Peyer's patch (tissue), 4 donors: ENCODE results near the gene INAFM2. TPM values are rescaled to one million over a fixed set of nuclear protein-coding genes. Genes with fewer than 3 reads are reported as not detected.

ENCODE experiments used
- DNase-seq, 3 donors: peaks; one replicate each; pipeline ENCODE4 v3.0.0-alpha.2; 2017 to 2019
- H3K27ac ChIP-seq, 4 donors: fragments of 200-600 bp; sonication (generic); one replicate each; pipeline ENCODE4 v1.5.1; 2016 to 2019
- H3K27me3 ChIP-seq, 2 donors: fragments of 200-600 bp; sonication (generic); one replicate each; pipeline ENCODE4 v1.5.1; 2019
- H3K36me3 ChIP-seq, 3 donors: fragments of 200-600 bp; sonication (generic); one replicate each; pipeline ENCODE4 v1.5.1; 2016 to 2019
- H3K4me1 ChIP-seq, 4 donors: fragments of 200-600 bp; sonication (generic); one replicate each; pipeline ENCODE4 v1.5.1; 2016 to 2019
- H3K4me3 ChIP-seq, 4 donors: fragments of 200-600 bp; sonication (generic); 1 replicate in 3 of 4; 2 replicates in 1 of 4; pipeline ENCODE4 v1.5.1; 2016 to 2019; ENCODE audit warnings: mild to moderate bottlenecking in 1 of 4
- H3K9me3 ChIP-seq, 4 donors: fragments of 200-600 bp; sonication (generic); one replicate each; pipeline ENCODE4 v1.5.1; 2016 to 2019; ENCODE audit warnings: mild to moderate bottlenecking in 1 of 4
- POLR2A ChIP-seq, 2 donors: fragments of 450-650 bp; IDR thresholded peaks; one replicate each; pipeline ENCODE4 v1.5.1; 2017; ENCODE audit warnings: antibody characterized with exemption in 2 of 2, mild to moderate bottlenecking in 2 of 2, moderate library complexity in 2 of 2
- total RNA-seq, 4 donors: library from RNA; depleted of rRNA; stranded (reverse); fragments of >200 nt; gene quantifications; one replicate each; pipeline ENCODE4 v1.1.0, GENCODE V29; 2016
- TF ChIP-seq, protein P1 (sequence below), 6 experiments: fragments of 450-650 bp in 4 of 6; fragments of 200-600 bp in 2 of 6; sonication (generic) in 1 of 6; IDR thresholded peaks; one replicate each; pipeline ENCODE4 v1.5.1; 2017 to 2019; ENCODE audit warnings: antibody characterized with exemption in 6 of 6, mild to moderate bottlenecking in 3 of 6, moderate library complexity in 1 of 6

Gene INAFM2
- total RNA-seq, 4 donors from 2014 or later: 6.2 to 10.7 (median 8.9) TPM

DNA sequence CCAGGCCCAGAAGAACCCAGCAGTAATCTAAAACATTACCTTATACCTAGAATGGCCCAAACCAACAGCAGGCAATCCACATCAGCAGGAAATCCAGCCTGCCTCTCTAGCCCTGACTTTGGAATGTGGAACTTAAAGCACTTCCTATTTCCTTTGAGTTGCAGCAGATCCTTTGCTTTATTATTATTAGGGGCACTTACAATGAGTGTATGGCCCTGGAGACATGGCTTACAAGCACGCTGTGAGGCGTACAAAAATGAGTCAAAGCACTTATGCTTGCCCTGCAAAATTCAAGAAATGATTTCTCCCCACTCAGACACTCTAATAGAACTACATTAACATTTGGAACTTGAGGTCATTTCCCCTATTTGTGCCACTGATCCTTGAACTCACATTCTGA is 49.5 kb downstream of the INAFM2 start:
- Histone ChIP-seq H3K4me1 (peaks cover 0 to 6% (median 3%) of the 10 kb centered on the region in 4 donors), H3K36me3 (no peaks in the 10 kb centered on the region), H3K4me3 (no peak overlapping the region), H3K9me3 (no peaks in the 10 kb centered on the region), H3K27me3 (no peaks in the 10 kb centered on the region), H3K27ac (no peak overlapping the region)
- TF ChIP-seq POLR2A (IDR thresholded peaks at IDR 0.05): no peak
- TF ChIP-seq, protein P1, sequence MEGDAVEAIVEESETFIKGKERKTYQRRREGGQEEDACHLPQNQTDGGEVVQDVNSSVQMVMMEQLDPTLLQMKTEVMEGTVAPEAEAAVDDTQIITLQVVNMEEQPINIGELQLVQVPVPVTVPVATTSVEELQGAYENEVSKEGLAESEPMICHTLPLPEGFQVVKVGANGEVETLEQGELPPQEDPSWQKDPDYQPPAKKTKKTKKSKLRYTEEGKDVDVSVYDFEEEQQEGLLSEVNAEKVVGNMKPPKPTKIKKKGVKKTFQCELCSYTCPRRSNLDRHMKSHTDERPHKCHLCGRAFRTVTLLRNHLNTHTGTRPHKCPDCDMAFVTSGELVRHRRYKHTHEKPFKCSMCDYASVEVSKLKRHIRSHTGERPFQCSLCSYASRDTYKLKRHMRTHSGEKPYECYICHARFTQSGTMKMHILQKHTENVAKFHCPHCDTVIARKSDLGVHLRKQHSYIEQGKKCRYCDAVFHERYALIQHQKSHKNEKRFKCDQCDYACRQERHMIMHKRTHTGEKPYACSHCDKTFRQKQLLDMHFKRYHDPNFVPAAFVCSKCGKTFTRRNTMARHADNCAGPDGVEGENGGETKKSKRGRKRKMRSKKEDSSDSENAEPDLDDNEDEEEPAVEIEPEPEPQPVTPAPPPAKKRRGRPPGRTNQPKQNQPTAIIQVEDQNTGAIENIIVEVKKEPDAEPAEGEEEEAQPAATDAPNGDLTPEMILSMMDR (IDR thresholded peaks at IDR 0.05): no peak
- DNase-seq: no peak

Other genes with a start within 250 kb of the INAFM2 start
- 10 to 100 TPM; 13.5 to 98.2 (median 26.1) TPM for gene BMF, start 214.8 kb upstream of the INAFM2 start, total RNA-seq
- gene BUB1B, start 162.6 kb upstream of the INAFM2 start, total RNA-seq: 100 to 1,000 TPM in 1 of 4 donors, 10 to 100 TPM in 3; 10.6 to 120 (median 13.3) TPM
- gene PAK6, start 84.6 kb upstream of the INAFM2 start, total RNA-seq: 1 to 10 TPM in 2 of 4 donors, not detected in 2; 3.3 to 4.7 TPM
- gene ANKRD63, start 40.6 kb upstream of the INAFM2 start, total RNA-seq: not detected
- gene PLCB2, start 15.8 kb upstream of the INAFM2 start, total RNA-seq: 100 to 1,000 TPM in 1 of 4 donors, 10 to 100 TPM in 3; 12.3 to 101 (median 15.7) TPM
- gene CCDC9B, start 17.2 kb downstream of the INAFM2 start, total RNA-seq: 10 to 100 TPM; 14.4 to 55.6 (median 37.7) TPM
- 1,000 to 10,000 TPM in 3 of 4 donors, 100 to 1,000 TPM in 1; 519 to 6,265 (median 3,022) TPM for gene PHGR1, start 27.3 kb downstream of the INAFM2 start, total RNA-seq
- 10 to 100 TPM in 1 of 4 donors, 1 to 10 TPM in 3; 1.7 to 27.5 (median 7.4) TPM for gene DISP2, start 34.5 kb downstream of the INAFM2 start, total RNA-seq
- gene KNSTRN, start 59.0 kb downstream of the INAFM2 start, total RNA-seq: 10 to 100 TPM in 1 of 4 donors, 1 to 10 TPM in 3; 4.7 to 63.5 (median 6.5) TPM
- gene IVD, start 82.1 kb downstream of the INAFM2 start, total RNA-seq: 10 to 100 TPM; 42.9 to 87.6 (median 71.1) TPM
- 10 to 100 TPM in 3 of 4 donors, 1 to 10 TPM in 1; 8.3 to 41.0 (median 31.4) TPM for gene BAHD1, start 117.3 kb downstream of the INAFM2 start, total RNA-seq
- 1 to 10 TPM in 3 of 4 donors, under 1 TPM in 1; 0.83 to 3.5 (median 2.6) TPM for gene CHST14, start 147.3 kb downstream of the INAFM2 start, total RNA-seq
- gene CCDC32, start 241.3 kb downstream of the INAFM2 start, total RNA-seq: 10 to 100 TPM; 31.2 to 41.3 (median 32.2) TPM
- 10 to 100 TPM in 1 of 4 donors, 1 to 10 TPM in 3; 4.7 to 21.5 (median 6.8) TPM for gene RPUSD2, start 245.6 kb downstream of the INAFM2 start, total RNA-seq